HG02588 (cell line): ENCODE results near the gene GNLY.

Source experiments
- ATAC-seq: cut with Tn5 transposase; IDR thresholded peaks from one replicate; pipeline ENCODE4 v1.9.1; 2021; ENCODE audit warnings: mild to moderate bottlenecking, moderate library complexity; ENCODE audit not compliant: unreplicated experiment

Gene GNLY

GRCh38 chr2:85681776-85682175, 12.4 kb upstream of the GNLY start:
- ATAC-seq, result no peak

GRCh38 chr2:85682378-85682777, 11.8 kb upstream of the GNLY start:
- no peak for ATAC-seq

DNA sequence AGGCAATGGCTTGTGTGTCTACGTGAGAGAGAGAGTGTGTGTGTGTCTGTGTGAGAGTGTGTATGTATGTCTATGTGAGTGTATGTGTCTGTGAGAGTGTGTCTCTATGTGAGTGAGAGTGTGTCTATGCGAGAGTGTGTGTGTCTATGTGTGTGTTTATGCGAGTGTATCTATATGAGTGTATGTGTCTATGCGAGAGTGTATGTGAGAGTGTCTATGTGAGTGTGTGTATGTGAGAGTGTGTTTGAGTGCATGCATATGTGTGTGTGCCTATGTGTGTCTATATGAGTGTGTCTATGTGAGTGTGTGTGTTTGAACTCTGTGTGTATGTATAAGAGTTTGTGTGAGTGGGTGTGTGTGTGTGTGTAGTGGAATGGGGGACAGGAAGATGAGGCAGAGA, 9.8 kb upstream of the GNLY start:
- no peak for ATAC-seq

GRCh38 chr2:85684806-85685205, 9.4 kb upstream of the GNLY start:
- ATAC-seq, result no peak

GRCh38 chr2:85690932-85691331, 3.2 kb upstream of the GNLY start:
- ATAC-seq, result no peak

GRCh38 chr2:85692039-85692645, 2.0 kb upstream of the GNLY start:
- no peak for ATAC-seq

- no peak for ATAC-seq
These were observed 963 bp downstream of the GNLY start for GRCh38 chr2:85695121-85695520.

DNA sequence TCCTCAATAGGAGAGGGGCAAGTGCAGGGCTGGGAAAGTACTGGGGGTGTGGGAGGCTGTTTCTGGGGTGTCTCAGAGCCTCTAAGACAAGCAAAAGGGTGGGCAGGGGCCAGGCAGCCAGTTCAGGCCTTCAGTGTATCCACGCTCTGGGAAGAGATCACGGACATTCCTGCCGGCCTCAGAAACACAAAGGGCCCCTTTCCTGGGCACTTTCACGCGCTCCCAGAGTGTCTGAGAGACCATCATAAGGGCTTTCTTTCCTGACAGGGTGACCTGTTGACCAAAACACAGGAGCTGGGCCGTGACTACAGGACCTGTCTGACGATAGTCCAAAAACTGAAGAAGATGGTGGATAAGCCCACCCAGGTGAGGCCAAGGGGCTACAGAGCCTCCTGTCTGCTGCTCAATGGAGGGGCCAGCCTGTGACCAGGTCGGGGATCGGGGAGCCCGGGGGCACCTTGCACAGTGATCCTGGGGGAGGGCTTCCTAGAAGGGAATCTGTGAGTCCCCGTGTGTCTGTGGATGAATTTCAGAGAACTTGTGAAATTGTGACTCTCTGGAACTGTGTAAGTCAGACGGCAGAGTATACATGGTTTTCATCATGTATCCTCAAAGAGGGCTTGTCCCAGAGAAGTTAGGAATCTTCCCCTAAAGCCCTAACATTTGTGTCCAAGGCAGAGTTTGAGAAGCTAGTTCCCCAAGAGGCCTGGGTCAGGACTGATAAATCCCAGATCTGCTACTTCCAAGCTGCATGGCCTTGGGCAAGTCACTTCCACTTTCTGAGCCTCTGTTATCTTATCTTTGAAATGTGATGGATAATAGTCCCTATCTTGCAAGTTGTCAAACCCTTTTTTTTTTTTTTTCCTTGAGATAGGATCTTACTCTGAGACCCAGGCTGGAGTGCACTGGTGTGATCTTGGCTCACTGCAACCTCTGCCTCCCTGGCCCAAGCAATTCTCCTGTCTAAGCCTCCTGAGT, 1.8 kb downstream of the GNLY start:
- no peak for ATAC-seq

GRCh38 chr2:85697096-85697495, 2.9 kb downstream of the GNLY start:
- ATAC-seq, result no peak

GRCh38 chr2:85697716-85698115, 3.6 kb downstream of the GNLY start:
- no peak for ATAC-seq

DNA sequence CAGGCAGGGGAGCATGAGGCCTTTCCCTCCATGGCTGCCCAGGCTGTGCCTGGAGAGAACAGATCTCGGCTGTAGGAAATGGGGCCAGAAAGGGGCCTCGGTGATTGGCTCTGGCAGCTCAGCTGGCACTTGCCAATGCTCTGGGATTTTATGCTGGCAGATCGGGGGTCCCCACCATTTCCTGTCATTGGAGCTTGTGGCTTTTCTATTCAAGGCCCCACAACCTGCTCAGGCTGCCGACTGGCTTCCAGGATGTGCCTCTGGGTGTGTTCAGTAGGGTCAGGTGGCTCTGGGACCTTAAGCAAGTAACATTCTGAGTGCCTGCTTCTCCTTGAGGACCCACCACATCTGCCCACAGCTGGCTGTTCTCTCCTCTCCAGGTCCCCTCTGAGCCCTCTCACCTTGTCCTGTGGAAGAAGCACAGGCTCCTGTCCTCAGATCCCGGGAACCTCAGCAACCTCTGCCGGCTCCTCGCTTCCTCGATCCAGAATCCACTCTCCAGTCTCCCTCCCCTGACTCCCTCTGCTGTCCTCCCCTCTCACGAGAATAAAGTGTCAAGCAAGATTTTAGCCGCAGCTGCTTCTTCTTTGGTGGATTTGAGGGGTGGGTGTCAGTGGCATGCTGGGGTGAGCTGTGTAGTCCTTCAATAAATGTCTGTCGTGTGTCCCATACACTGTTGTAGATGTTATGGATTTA, 4.2 kb downstream of the GNLY start:
- ATAC-seq, result no peak

GRCh38 chr2:85698880-85699254, 4.7 kb downstream of the GNLY start:
- ATAC-seq, result no peak

GRCh38 chr2:85699325-85699724, 5.2 kb downstream of the GNLY start:
- ATAC-seq, result no peak

- no peak for ATAC-seq
These were observed 8.0 kb downstream of the GNLY start for GRCh38 chr2:85702172-85702571.

DNA sequence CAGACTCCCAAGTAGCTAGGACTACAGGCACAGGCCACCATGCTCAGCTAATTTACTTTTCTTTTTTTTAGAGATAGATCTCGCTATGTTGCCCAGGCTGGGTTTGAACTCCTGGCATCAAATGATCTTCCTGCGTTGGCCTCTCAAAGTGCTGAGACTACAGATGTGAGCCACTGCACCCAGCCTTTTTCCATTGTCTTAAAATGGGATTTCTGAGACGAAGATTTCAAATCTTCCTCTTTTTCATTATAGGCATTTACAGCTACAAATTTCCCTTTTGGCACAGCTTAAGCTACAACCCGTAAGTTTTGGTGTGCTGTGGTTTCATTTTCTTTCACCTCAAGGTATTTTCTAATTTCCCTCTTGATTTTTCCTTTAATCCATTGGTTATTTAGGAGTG, 8.6 kb downstream of the GNLY start:
- no peak for ATAC-seq

DNA sequence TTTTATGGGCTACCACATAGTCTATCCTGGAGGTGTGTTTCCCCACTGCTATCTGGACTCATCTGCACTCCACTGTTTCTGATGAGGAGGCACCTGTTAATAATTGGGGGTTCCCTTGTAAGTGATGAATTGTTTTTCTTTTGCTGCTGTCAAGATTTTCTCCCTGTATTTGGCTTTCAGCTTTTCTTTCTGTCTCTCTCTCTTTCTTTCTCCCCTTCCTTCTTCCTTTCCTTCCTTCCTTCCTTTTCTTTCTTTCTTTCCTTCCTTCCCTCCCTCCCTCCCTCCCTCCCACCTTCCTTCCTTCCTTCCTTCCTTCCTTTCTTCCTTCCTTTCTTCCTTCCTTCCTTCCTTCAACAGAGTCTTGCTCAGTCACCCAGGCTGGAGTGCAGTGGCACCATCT, 9.2 kb downstream of the GNLY start:
- no peak for ATAC-seq

DNA sequence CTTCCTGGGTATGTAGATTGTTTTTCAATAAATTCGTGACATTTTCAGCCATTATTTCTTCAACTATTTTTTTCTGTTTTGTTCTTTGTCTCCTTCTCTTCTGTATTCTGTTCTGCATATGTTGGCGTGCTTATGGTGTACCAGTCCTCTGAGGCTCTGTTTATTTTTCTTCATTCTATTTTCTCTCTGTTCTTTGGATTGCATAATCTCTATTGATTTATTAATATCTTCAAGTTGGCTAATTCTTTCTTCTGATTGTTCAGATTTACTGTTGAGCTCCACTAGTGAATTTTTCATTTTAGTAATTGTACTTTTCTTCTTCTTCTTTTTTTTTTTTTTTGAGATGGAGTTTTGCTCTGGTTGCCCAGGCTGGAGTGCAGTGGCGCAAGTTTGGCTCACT, 9.9 kb downstream of the GNLY start:
- no peak for ATAC-seq

DNA sequence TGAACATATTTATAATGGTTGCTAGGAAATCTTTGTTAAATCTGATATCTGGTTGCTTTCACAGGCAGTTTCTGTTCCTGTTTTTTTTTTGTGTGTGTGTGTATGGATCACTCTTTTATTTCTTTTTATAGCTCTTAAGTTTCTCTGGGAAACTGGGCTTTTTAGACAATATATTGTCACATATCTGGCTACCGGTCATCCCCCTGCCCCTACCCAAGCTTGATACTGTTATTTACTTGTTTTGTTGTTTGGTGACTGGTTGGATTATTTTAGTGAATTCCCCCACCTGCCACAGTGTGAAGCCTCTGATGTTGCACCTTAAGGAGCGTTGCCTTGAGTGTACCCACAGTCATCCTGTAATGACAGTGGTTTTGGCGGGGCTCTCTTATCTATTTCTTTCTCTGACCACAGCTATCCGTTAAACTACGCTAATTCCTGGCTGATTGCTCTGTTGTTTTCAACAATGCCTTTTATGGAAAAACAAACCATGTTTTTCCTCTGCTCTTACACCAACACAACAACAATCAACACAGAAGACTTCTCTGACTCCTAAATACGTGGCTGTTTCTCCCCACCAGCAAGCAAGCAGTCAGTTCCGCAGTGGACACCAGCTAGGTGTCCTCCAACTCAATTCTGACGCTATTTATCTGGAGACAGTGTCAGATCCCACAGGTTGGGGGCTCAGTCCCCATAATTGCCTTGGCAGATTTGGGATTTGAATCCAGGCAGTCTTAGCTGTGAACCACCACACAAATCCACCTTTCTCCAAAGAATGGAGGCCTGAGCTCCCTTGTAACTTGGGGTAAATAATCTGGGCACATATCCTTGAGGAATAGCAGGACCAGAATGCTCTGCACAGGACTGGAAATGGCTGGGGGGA, 10.9 kb downstream of the GNLY start:
- ATAC-seq, result no peak

GRCh38 chr2:85705680-85706039, 11.5 kb downstream of the GNLY start:
- no peak for ATAC-seq

DNA sequence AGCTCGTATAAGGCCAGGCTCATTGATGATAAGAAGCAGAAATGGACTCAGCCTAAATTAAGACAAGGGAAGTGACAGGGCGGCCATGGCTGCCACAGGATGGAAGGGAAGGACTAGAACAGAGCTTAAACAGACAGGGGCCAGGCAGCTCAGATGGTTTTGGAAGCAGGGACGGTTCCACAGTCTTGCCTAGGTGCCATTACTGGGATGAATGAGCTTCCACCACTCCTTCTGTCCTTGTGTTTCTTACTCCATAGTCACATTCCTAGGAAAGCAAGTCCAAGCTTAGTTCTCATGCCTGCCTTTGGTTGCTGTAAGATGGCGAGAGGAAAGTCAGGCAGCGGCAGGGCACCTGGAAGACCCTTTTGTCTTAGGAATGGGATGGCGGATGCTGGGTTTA, 11.9 kb downstream of the GNLY start:
- no peak for ATAC-seq
